ENCODE measurements around the gene LRRC49. TPM values are rescaled to one million over a fixed set of nuclear protein-coding genes. Genes with fewer than 3 reads are reported as not detected.

LRRC49 gene
- total and polyA plus RNA-seq, 2 of the 13 experiments (the other 11 are each of a cell fraction or from before 2014, with no cell fraction given), result 0.57 to 1.00 TPM

GRCh38 chr15:70963199-70963598, 70.6 kb downstream of the LRRC49 start:
- Histone ChIP-seq H3K9ac (ENCODE audit: insufficient read depth, low read depth, low read length) (no peak overlapping the region), H3K79me2 (ENCODE audit: insufficient read depth, low read length) (no peaks in the 10 kb centered on the region), H2AFZ (ENCODE audit: low read length) (no peak overlapping the region), H3K9me3 (ENCODE audit: low read length) (no peaks in the 10 kb centered on the region), H3K4me1 (ENCODE audit: insufficient read depth, low read length) (no peaks in the 10 kb centered on the region), H3K36me3 (replicated peaks in 1 of 2; ENCODE audit: control insufficient read depth in 1 of 2, insufficient read depth in 2 of 2, low read length in 2 of 2) (no peaks in the 10 kb centered on the region), H4K20me1 (ENCODE audit: insufficient read depth, low read length) (no peaks in the 10 kb centered on the region), H3K27me3 (ENCODE audit: control insufficient read depth in 1 of 2, insufficient read depth in 2 of 2, low read length in 2 of 2) (no peaks in the 10 kb centered on the region), H3K4me3 (replicated peaks in 1 of 3; ENCODE audit: insufficient read depth in 1 of 3, low read depth in 2 of 3, low read length in 3 of 3) (no peak overlapping the region), H3K4me2 (ENCODE audit: low read depth, low read length) (no peak overlapping the region), H3K27ac (ENCODE audit: extremely low read length, insufficient read depth, low read length) (no peak overlapping the region)
- CTCF ChIA-PET (ENCODE audit: low intra/inter-chr PET ratio, low total read pairs), result no interaction called here
- no peak for ATAC-seq
- intact Hi-C loops (cut with micrococcal nuclease; ENCODE audit: unreplicated experiment), result no loop called here
- POLR2A ChIA-PET, result no interaction called here
- in situ Hi-C loops (cut with HindIII; ENCODE audit: extremely low pct_ligation_motif_present, low pct_unique_long_range_greater_than_20kb), result no loop called here
- FAIRE-seq, result no peak
- TF ChIP-seq MAFK (conservative IDR thresholded peaks at IDR 0.05 in 1 of 2, IDR thresholded peaks at IDR 0.05 in 1 of 2; ENCODE audit: low read length in 2 of 2) (peak; percentile 91 to 96), MAFF (IDR thresholded peaks at IDR 0.05; ENCODE audit: low read depth, low read length) (peak; percentile 95), ZNF326 (CRISPR knock-in tag; IDR thresholded peaks at IDR 0.05; ENCODE audit: borderline replicate concordance) (no peak)
- TF ChIP-seq, protein P1, sequence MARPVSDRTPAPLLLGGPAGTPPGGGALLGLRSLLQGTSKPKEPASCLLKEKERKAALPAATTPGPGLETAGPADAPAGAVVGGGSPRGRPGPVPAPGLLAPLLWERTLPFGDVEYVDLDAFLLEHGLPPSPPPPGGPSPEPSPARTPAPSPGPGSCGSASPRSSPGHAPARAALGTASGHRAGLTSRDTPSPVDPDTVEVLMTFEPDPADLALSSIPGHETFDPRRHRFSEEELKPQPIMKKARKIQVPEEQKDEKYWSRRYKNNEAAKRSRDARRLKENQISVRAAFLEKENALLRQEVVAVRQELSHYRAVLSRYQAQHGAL (CRISPR knock-in tag; IDR thresholded peaks at IDR 0.05; ENCODE audit: not compliant biosample characterization), result no peak
- 0% methylated on average over 1 of the region's 1 CpG for WGBS (ENCODE audit: low lambda C conversion rate)
- BruUV-seq (replicated peaks), result no TSS peak
- no peak for DNase-seq (ENCODE audit: low spot score)

GRCh38 chr15:70964058-70964457, 71.4 kb downstream of the LRRC49 start:
- no peak overlapping the region for H3K9ac ChIP-seq (ENCODE audit: insufficient read depth, low read depth, low read length)
- CTCF ChIA-PET (ENCODE audit: low intra/inter-chr PET ratio, low total read pairs), result no interaction called here
- DNase-seq (ENCODE audit: low spot score), result no peak

More at GRCh38 chr15:70964058-70964457, 71.4 kb downstream of the LRRC49 start:
- Histone ChIP-seq H3K36me3 (replicated peaks in 1 of 2; ENCODE audit: control insufficient read depth in 1 of 2, insufficient read depth in 2 of 2, low read length in 2 of 2) (no peaks in the 10 kb centered on the region), H2AFZ (ENCODE audit: low read length) (no peak overlapping the region), H3K9me3 (ENCODE audit: low read length) (no peaks in the 10 kb centered on the region), H3K27ac (ENCODE audit: extremely low read length, insufficient read depth, low read length) (no peak overlapping the region), H3K27me3 (ENCODE audit: control insufficient read depth in 1 of 2, insufficient read depth in 2 of 2, low read length in 2 of 2) (no peaks in the 10 kb centered on the region), H4K20me1 (ENCODE audit: insufficient read depth, low read length) (no peaks in the 10 kb centered on the region), H3K79me2 (ENCODE audit: insufficient read depth, low read length) (no peaks in the 10 kb centered on the region), H3K4me3 (replicated peaks in 1 of 3; ENCODE audit: insufficient read depth in 1 of 3, low read depth in 2 of 3, low read length in 3 of 3) (no peak overlapping the region), H3K4me1 (ENCODE audit: insufficient read depth, low read length) (no peaks in the 10 kb centered on the region), H3K4me2 (ENCODE audit: low read depth, low read length) (no peak overlapping the region)
- TF ChIP-seq ZNF138 (CRISPR knock-in tag; IDR thresholded peaks at IDR 0.05; ENCODE audit: low read depth), result no peak
- TF ChIP-seq PAWR (CRISPR knock-in tag; IDR thresholded peaks at IDR 0.05; ENCODE audit: borderline replicate concordance), result no peak
- no peak for TF ChIP-seq CSRNP1 (CRISPR knock-in tag; IDR thresholded peaks at IDR 0.05)
- no peak for TF ChIP-seq AGO2 (optimal IDR thresholded peaks at IDR 0.05; ENCODE audit: low read depth, low read length)
- no peak for TF ChIP-seq ZNF207 (IDR thresholded peaks at IDR 0.05; ENCODE audit: borderline replicate concordance)
- TF ChIP-seq, protein P2, sequence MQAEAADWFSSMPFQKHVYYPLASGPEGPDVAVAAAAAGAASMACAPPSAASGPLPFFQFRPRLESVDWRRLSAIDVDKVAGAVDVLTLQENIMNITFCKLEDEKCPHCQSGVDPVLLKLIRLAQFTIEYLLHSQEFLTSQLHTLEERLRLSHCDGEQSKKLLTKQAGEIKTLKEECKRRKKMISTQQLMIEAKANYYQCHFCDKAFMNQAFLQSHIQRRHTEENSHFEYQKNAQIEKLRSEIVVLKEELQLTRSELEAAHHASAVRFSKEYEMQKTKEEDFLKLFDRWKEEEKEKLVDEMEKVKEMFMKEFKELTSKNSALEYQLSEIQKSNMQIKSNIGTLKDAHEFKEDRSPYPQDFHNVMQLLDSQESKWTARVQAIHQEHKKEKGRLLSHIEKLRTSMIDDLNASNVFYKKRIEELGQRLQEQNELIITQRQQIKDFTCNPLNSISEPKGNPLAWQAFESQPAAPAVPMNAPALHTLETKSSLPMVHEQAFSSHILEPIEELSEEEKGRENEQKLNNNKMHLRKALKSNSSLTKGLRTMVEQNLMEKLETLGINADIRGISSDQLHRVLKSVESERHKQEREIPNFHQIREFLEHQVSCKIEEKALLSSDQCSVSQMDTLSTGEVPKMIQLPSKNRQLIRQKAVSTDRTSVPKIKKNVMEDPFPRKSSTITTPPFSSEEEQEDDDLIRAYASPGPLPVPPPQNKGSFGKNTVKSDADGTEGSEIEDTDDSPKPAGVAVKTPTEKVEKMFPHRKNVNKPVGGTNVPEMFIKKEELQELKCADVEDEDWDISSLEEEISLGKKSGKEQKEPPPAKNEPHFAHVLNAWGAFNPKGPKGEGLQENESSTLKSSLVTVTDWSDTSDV (CRISPR knock-in tag; IDR thresholded peaks at IDR 0.05), result no peak
- no peak for TF ChIP-seq SCMH1 (CRISPR knock-in tag; IDR thresholded peaks at IDR 0.05; ENCODE audit: borderline replicate concordance)
- no peak for ATAC-seq
- no peak for FAIRE-seq
- in situ Hi-C loops (cut with HindIII; ENCODE audit: extremely low pct_ligation_motif_present, low pct_unique_long_range_greater_than_20kb), result no loop called here
- no TSS peak for BruUV-seq (replicated peaks)
- 42% methylated on average over 5 of the region's 5 CpGs for WGBS (ENCODE audit: low lambda C conversion rate)
- intact Hi-C loops (cut with micrococcal nuclease; ENCODE audit: unreplicated experiment), result no loop called here
- POLR2A ChIA-PET, result no interaction called here

Measured in HepG2 (cell line).